ENCODE results near the gene CCDC192.

DNA sequence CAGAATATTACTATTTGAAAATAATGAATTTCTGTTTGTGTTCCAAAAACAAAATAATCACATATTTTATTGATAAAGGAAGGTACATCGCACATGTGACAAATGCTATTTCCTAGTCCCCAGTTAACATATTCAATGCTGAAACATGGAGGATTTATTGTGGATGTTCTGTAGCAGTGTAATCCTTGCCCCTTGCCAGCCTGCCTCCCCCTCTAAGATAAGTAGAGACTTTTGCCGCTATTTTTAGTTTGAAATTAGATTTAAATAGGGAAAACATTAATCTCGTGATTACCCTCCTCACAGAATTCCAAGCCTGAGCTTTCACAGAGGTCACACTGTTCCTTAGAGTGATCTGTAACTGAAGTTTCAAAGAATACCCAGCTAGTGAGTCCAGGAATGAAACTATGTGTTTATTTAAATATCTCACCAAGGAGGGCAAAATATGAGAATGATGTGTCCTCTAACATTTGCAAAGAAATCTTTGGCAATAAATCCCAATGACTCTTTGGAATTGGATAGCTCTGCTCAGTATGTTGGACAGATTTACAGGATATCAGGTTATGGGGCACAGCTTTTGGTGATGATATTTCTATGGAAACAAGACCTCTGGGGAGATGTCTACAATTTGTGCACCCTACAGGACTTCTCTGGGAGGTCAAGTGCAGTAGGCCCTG lies 37.0 kb upstream of the CCDC192 start:
- no peak for TF ChIP-seq ISL1 (CRISPR knock-in tag; IDR thresholded peaks at IDR 0.05)
- no peak for TF ChIP-seq ZFP3 (CRISPR knock-in tag; IDR thresholded peaks at IDR 0.05)

Data from SK-N-SH treated with all-trans-retinoic acid at 6 μM for 48 hours (cell line).